Smooth muscle cell (in vitro differentiated cells): Measurements from ENCODE around the gene GALNT2. TPM values are rescaled to one million over a fixed set of nuclear protein-coding genes. Genes with fewer than 3 reads are reported as not detected.

Source experiments
- DNase-seq: peaks from one replicate; lab custom pipeline; 2025; ENCODE audit not compliant: unreplicated experiment; lab: John Stamatoyannopoulos, UW
- H2AFZ ChIP-seq: fragments of 200-600 bp; sonication (generic); 2 replicates; pipeline ENCODE4 v1.6.0; 2016; ENCODE audit warnings: antibody characterized with exemption, low read depth, mild to moderate bottlenecking
- H3F3A ChIP-seq: fragments of 200-600 bp; sonication (generic); 2 replicates; pipeline ENCODE4 v1.6.0; 2017; ENCODE audit warnings: antibody characterized with exemption, low read depth
- H3K27ac ChIP-seq: fragments of 200-600 bp; sonication (generic); 2 replicates; pipeline ENCODE4 v1.5.1; 2016; ENCODE audit warnings: low read depth, mild to moderate bottlenecking
- H3K27me3 ChIP-seq: fragments of 200-600 bp; sonication (generic); 2 replicates; pipeline ENCODE4 v1.6.1; 2016; ENCODE audit warnings: low read depth, mild to moderate bottlenecking
- H3K36me3 ChIP-seq: fragments of 200-600 bp; sonication (generic); 2 replicates; pipeline ENCODE4 v1.5.1; 2016; ENCODE audit warnings: low read depth
- H3K4me1 ChIP-seq: fragments of 200-600 bp; sonication (generic); 2 replicates; pipeline ENCODE4 v1.5.1; 2016; ENCODE audit warnings: low read depth
- H3K4me2 ChIP-seq: fragments of 200-600 bp; sonication (generic); 2 replicates; pipeline ENCODE4 v1.6.0; 2016; ENCODE audit warnings: mild to moderate bottlenecking
- H3K4me3 ChIP-seq: fragments of 200-600 bp; sonication (generic); 2 replicates; pipeline ENCODE4 v1.5.1; 2016; ENCODE audit warnings: mild to moderate bottlenecking
- H3K79me2 ChIP-seq: fragments of 200-600 bp; sonication (generic); 2 replicates; pipeline ENCODE4 v1.6.0; 2016; ENCODE audit warnings: low read depth, mild to moderate bottlenecking
- H3K9ac ChIP-seq: fragments of 200-600 bp; sonication (generic); 2 replicates; pipeline ENCODE4 v1.6.0; 2016; ENCODE audit warnings: low read depth
- H3K9me3 ChIP-seq: fragments of 200-600 bp; sonication (generic); replicated peaks from 2 replicates; pipeline ENCODE4 v1.5.1; 2016; ENCODE audit warnings: low read depth
- H4K20me1 ChIP-seq: fragments of 200-600 bp; sonication (generic); 2 replicates; pipeline ENCODE4 v1.6.0; 2016; ENCODE audit warnings: low read depth
- CTCF ChIP-seq: fragments of 200-600 bp; sonication (generic); IDR thresholded peaks from 2 replicates; pipeline ENCODE4 v1.5.1; 2017; ENCODE audit warnings: borderline replicate concordance, mild to moderate bottlenecking, antibody characterized with exemption; ENCODE audit not compliant: insufficient read depth, poor library complexity, severe bottlenecking
- WGBS: methylation state at CpG from one replicate; pipeline ENCODE4 v1.1.7; 2016; ENCODE audit warnings: low lambda C conversion rate; 5-methylcytosine and 5-hydroxymethylcytosine counted together
- polyA plus RNA-seq: library from polyadenylated mRNA; unstranded; fragments of >200 nt; fragmentation: Nextera tagmentation; extraction: Ambion mirVana; gene quantifications from 2 replicates; pipeline ENCODE4 v1.2.1, GENCODE V29; 2016
- total RNA-seq: library from RNA; depleted of rRNA; stranded (reverse); fragments of >200 nt; gene quantifications from 2 replicates; pipeline ENCODE4 v1.2.3, GENCODE V29; 2014

Gene GALNT2
- total and polyA plus RNA-seq, 2 experiments from 2014 or later: 76.4 to 152 TPM

GRCh38 chr1:230322967-230323547 lies 256.0 kb downstream of the GALNT2 start:
- Histone ChIP-seq H3K4me3 (no peak overlapping the region), H3F3A (no peaks in the 10 kb centered on the region), H3K4me1 (no peaks in the 10 kb centered on the region), H3K79me2 (no peaks in the 10 kb centered on the region), H4K20me1 (no peaks in the 10 kb centered on the region), H3K4me2 (no peak overlapping the region), H3K9ac (no peak overlapping the region), H3K36me3 (no peaks in the 10 kb centered on the region), H3K9me3 (no peaks in the 10 kb centered on the region), H2AFZ (no peak overlapping the region), H3K27ac (no peak overlapping the region), H3K27me3 (no peaks in the 10 kb centered on the region)
- no peak for DNase-seq
- WGBS: 95% methylated on average over 23 of the region's 23 CpGs
- TF ChIP-seq CTCF: no peak

GRCh38 chr1:230323686-230324085 lies 256.6 kb downstream of the GALNT2 start:
- no peak overlapping the region for H3K27ac ChIP-seq
- H2AFZ ChIP-seq: no peak overlapping the region
- H3K9ac ChIP-seq: no peak overlapping the region
- DNase-seq: no peak
- H3K9me3 ChIP-seq: no peaks in the 10 kb centered on the region
- no peak overlapping the region for H3K4me2 ChIP-seq
- H3K4me3 ChIP-seq: no peak overlapping the region
- no peaks in the 10 kb centered on the region for H3K79me2 ChIP-seq
- H4K20me1 ChIP-seq: no peaks in the 10 kb centered on the region
- no peaks in the 10 kb centered on the region for H3K36me3 ChIP-seq
- no peaks in the 10 kb centered on the region for H3F3A ChIP-seq
- TF ChIP-seq CTCF: no peak
- no peaks in the 10 kb centered on the region for H3K27me3 ChIP-seq
- 96% methylated on average over 9 of the region's 9 CpGs for WGBS
- H3K4me1 ChIP-seq: no peaks in the 10 kb centered on the region

- WGBS: 91% methylated on average over 28 of the region's 31 CpGs
- Histone ChIP-seq H2AFZ (no peak overlapping the region), H4K20me1 (no peaks in the 10 kb centered on the region), H3K36me3 (no peaks in the 10 kb centered on the region), H3K9ac (no peak overlapping the region), H3K27ac (no peak overlapping the region), H3K4me1 (peaks cover under 1% of the 10 kb centered on the region), H3F3A (no peaks in the 10 kb centered on the region), H3K9me3 (no peaks in the 10 kb centered on the region), H3K27me3 (no peaks in the 10 kb centered on the region), H3K4me3 (no peak overlapping the region), H3K79me2 (no peaks in the 10 kb centered on the region), H3K4me2 (peak overlapping the region; percentile 26)
- DNase-seq: no peak
- no peak for TF ChIP-seq CTCF
These were observed 260.2 kb downstream of the GALNT2 start for GRCh38 chr1:230326971-230327891.
